ENCODE data around the gene ANO1.

GRCh38 chr11:70130636-70131035 is 52.5 kb downstream of the ANO1 start:
- TF ChIP-seq CTCF (IDR thresholded peaks at IDR 0.05; ENCODE audit: low read depth, low read length) (no peak), EZH2phosphoT487 (IDR thresholded peaks at IDR 0.05; ENCODE audit: low read depth) (no peak)

Data from OCI-LY3 (cell line).